H9 (cell line): ENCODE measurements around the gene STPG3. TPM values are rescaled to one million over a fixed set of nuclear protein-coding genes. Genes with fewer than 3 reads are reported as not detected.

Source experiments
- DNase-seq: peaks from one replicate; pipeline ENCODE4 v3.0.0-alpha.2; 2017
- H2AFZ ChIP-seq: one replicate; pipeline ENCODE4 v1.6.1; 2013; ENCODE audit warnings: mild to moderate bottlenecking, low read length, control low read depth, moderate library complexity
- H2AK5ac ChIP-seq: 2 replicates; pipeline ENCODE4 v1.6.1; 2013; ENCODE audit warnings: low read length, control low read depth, mixed read lengths; ENCODE audit not compliant: insufficient read length
- H2BK120ac ChIP-seq: one replicate; pipeline ENCODE4 v1.6.1; 2013; ENCODE audit warnings: low read depth, mild to moderate bottlenecking, low read length, control low read depth, inconsistent platforms; ENCODE audit not compliant: poor library complexity, severe bottlenecking
- H2BK12ac ChIP-seq: 2 replicates; pipeline ENCODE4 v1.6.1; 2013; ENCODE audit warnings: low read length, control low read depth, mixed read lengths, low read depth; ENCODE audit not compliant: insufficient read length
- H2BK15ac ChIP-seq: 2 replicates; pipeline ENCODE4 v1.6.1; 2013; ENCODE audit warnings: low read depth, low read length, control low read depth
- H2BK20ac ChIP-seq: one replicate; pipeline ENCODE4 v1.6.1; 2013; ENCODE audit warnings: low read depth, mild to moderate bottlenecking, low read length, control low read depth, inconsistent platforms; ENCODE audit not compliant: poor library complexity, severe bottlenecking
- H2BK5ac ChIP-seq: 2 replicates; pipeline ENCODE4 v1.6.1; 2013; ENCODE audit warnings: low read length, control low read depth, mixed read lengths; ENCODE audit not compliant: insufficient read length
- H3K14ac ChIP-seq: 2 replicates; pipeline ENCODE4 v1.6.1; 2013; ENCODE audit warnings: low read length, control low read depth; ENCODE audit not compliant: insufficient read depth
- H3K18ac ChIP-seq: 2 replicates; pipeline ENCODE4 v1.6.1; 2013; ENCODE audit warnings: low read depth, mild to moderate bottlenecking, mixed read lengths, low read length, control low read depth; ENCODE audit not compliant: insufficient read length
- H3K23ac ChIP-seq: 2 replicates; pipeline ENCODE4 v1.6.1; 2013; ENCODE audit warnings: low read length, control low read depth, mixed read lengths, low read depth; ENCODE audit not compliant: insufficient read length
- H3K23me2 ChIP-seq: 2 replicates; pipeline ENCODE4 v1.6.1; 2013; ENCODE audit warnings: low read depth, mild to moderate bottlenecking, mixed read lengths, low read length, control low read depth; ENCODE audit not compliant: insufficient read length, poor library complexity, severe bottlenecking
- H3K27ac ChIP-seq: 2 replicates; pipeline ENCODE4 v1.5.1; 2013; ENCODE audit warnings: low read length, control low read depth, mixed read lengths, low read depth; ENCODE audit not compliant: insufficient read length
- H3K27me3 ChIP-seq: 2 replicates; pipeline ENCODE4 v1.6.1; 2013; ENCODE audit warnings: low read length, control low read depth, inconsistent platforms; ENCODE audit not compliant: insufficient read depth
- H3K4ac ChIP-seq: 2 replicates; pipeline ENCODE4 v1.6.1; 2013; ENCODE audit warnings: low read depth, mild to moderate bottlenecking, control low read depth, inconsistent platforms, low read length, moderate library complexity
- H3K4me1 ChIP-seq: 2 replicates; pipeline ENCODE4 v1.6.1; 2013; ENCODE audit warnings: low read length, control low read depth, inconsistent platforms; ENCODE audit not compliant: insufficient read depth
- H3K4me2 ChIP-seq: 2 replicates; pipeline ENCODE4 v1.6.1; 2013; ENCODE audit warnings: low read length, control low read depth, mixed read lengths; ENCODE audit not compliant: insufficient read length, insufficient read depth
- H3K56ac ChIP-seq: 2 replicates; pipeline ENCODE4 v1.6.1; 2013; ENCODE audit warnings: low read depth, mild to moderate bottlenecking, mixed read lengths, low read length, control low read depth; ENCODE audit not compliant: insufficient read length
- H3K79me1 ChIP-seq: 2 replicates; pipeline ENCODE4 v1.6.1; 2013; ENCODE audit warnings: low read depth, mild to moderate bottlenecking, moderate library complexity, low read length, control low read depth, inconsistent platforms; ENCODE audit not compliant: insufficient read depth, poor library complexity, severe bottlenecking
- H3K79me2 ChIP-seq: 2 replicates; pipeline ENCODE4 v1.6.1; 2013; ENCODE audit warnings: low read length, control low read depth, inconsistent platforms; ENCODE audit not compliant: insufficient read depth
- H3K9ac ChIP-seq: 2 replicates; pipeline ENCODE4 v1.6.1; 2013; ENCODE audit warnings: low read length, control low read depth, mixed read lengths; ENCODE audit not compliant: insufficient read length; ENCODE audit errors: extremely low read depth
- H3K9me3 ChIP-seq: one replicate; pipeline ENCODE4 v1.6.1; 2013; ENCODE audit warnings: low read depth, low read length, inconsistent platforms; ENCODE audit not compliant: control insufficient read depth
- H3T11ph ChIP-seq: one replicate; pipeline ENCODE4 v1.6.1; 2013; ENCODE audit warnings: mild to moderate bottlenecking, low read length, control low read depth, inconsistent platforms
- H4K20me1 ChIP-seq: one replicate; pipeline ENCODE4 v1.6.1; 2013; ENCODE audit not compliant: control insufficient read depth, insufficient read length, insufficient read depth
- H4K5ac ChIP-seq: 2 replicates; pipeline ENCODE4 v1.6.1; 2013; ENCODE audit warnings: low read depth, mild to moderate bottlenecking, mixed read lengths, low read length, control low read depth; ENCODE audit not compliant: insufficient read length
- H4K8ac ChIP-seq: replicated peaks from 2 replicates; pipeline ENCODE4 v1.6.1; 2013; ENCODE audit warnings: low read length, control low read depth, mixed read lengths, low read depth; ENCODE audit not compliant: insufficient read length
- H4K91ac ChIP-seq: 2 replicates; pipeline ENCODE4 v1.6.1; 2013; ENCODE audit warnings: low read depth, mild to moderate bottlenecking, moderate library complexity, mixed read lengths, low read length, control low read depth; ENCODE audit not compliant: insufficient read length
- H3K27ac Mint-ChIP-seq, 3 experiments: 2 replicates in 2 of 3; 3 replicates in 1 of 3; pipeline ENCODE4 v1.8.0; 2020 to 2021; ENCODE audit warnings: mixed read lengths in 3 of 3, mild to moderate bottlenecking in 1 of 3, moderate library complexity in 1 of 3
- H3K27me3 Mint-ChIP-seq: 2 replicates; pipeline ENCODE4 v1.8.0; 2021; ENCODE audit warnings: low read depth, mild to moderate bottlenecking, moderate library complexity, mixed read lengths
- H3K36me3 Mint-ChIP-seq, 3 experiments: 2 replicates in 2 of 3; 3 replicates in 1 of 3; pipeline ENCODE4 v1.8.0; 2020 to 2021; ENCODE audit warnings: low read depth in 3 of 3, mixed read lengths in 3 of 3; ENCODE audit not compliant: insufficient read depth in 1 of 3
- H3K4me1 Mint-ChIP-seq, 2 experiments: 2 replicates each; pipeline ENCODE4 v1.8.0; 2020; ENCODE audit warnings: mixed read lengths in 2 of 2
- H3K4me3 Mint-ChIP-seq, 2 experiments: 2 replicates in 1 of 2; 3 replicates in 1 of 2; pipeline ENCODE4 v1.8.0; 2020 to 2021; ENCODE audit warnings: mild to moderate bottlenecking in 2 of 2, mixed read lengths in 2 of 2, moderate library complexity in 1 of 2
- H3K9me3 Mint-ChIP-seq, 2 experiments: 2 replicates in 1 of 2; 3 replicates in 1 of 2; pipeline ENCODE4 v1.8.0; 2020; ENCODE audit warnings: mild to moderate bottlenecking in 2 of 2, mixed read lengths in 2 of 2, moderate library complexity in 1 of 2
- CTCF ChIP-seq: fragments of 200-600 bp; sonication (generic); conservative IDR thresholded peaks from 3 replicates; pipeline ENCODE4 v1.8.0; 2021; ENCODE audit warnings: antibody characterized with exemption, mild to moderate bottlenecking
- WGBS: extraction: QIAGEN DNeasy Blood & Tissue Kit; methylation state at CpG from one replicate; pipeline ENCODE4 v1.1.7; 2013; ENCODE audit warnings: missing lambda C conversion rate, low lambda C conversion rate, mixed read lengths; ENCODE audit not compliant: insufficient read length; ENCODE audit errors: extremely low coverage; 5-methylcytosine and 5-hydroxymethylcytosine counted together
- total RNA-seq: library from RNA; stranded (reverse); gene quantifications from 2 replicates; pipeline ENCODE4 v1.2.1, GENCODE V29; 2021

STPG3 gene
- total RNA-seq, 1 experiment from 2014 or later: not detected

GRCh38 chr9:137243626-137244485, 7.2 kb upstream of the STPG3 start:
- Histone ChIP-seq H3K14ac (no peak overlapping the region), H3K23ac (no peak overlapping the region), H3K79me1 (no peaks in the 10 kb centered on the region), H4K8ac (no peak overlapping the region), H3T11ph (no peak overlapping the region), H3K4ac (no peak overlapping the region), H2BK5ac (no peak overlapping the region), H3K27ac (no peak overlapping the region), H3K9ac (no peak overlapping the region), H2BK15ac (no peak overlapping the region), H2BK120ac (no peak overlapping the region), H3K23me2 (peaks cover 12% of the 10 kb centered on the region), H4K5ac (no peak overlapping the region), H3K27me3 (no peaks in the 10 kb centered on the region), H3K4me2 (no peak overlapping the region), H4K91ac (no peak overlapping the region), H2AFZ (no peak overlapping the region), H2BK12ac (no peak overlapping the region), H4K20me1 (peaks cover 3% of the 10 kb centered on the region), H3K79me2 (no peaks in the 10 kb centered on the region), H3K9me3 (no peaks in the 10 kb centered on the region), H3K18ac (no peak overlapping the region), H3K56ac (no peak overlapping the region), H3K4me1 (no peaks in the 10 kb centered on the region; the same call in 1 of the 2 replicates), H2AK5ac (no peak overlapping the region), H2BK20ac (no peak overlapping the region)
- no peak for TF ChIP-seq CTCF
- H3K9me3 Mint-ChIP-seq: no peaks in the 10 kb centered on the region; a peak in 2 of 5 replicates
- H3K36me3 Mint-ChIP-seq: peaks cover 19 to 26% (median 23%) of the 10 kb centered on the region in 3 experiments
- no peak for DNase-seq
- H3K27ac Mint-ChIP-seq: peak overlapping the region; percentile 39 to 80 (median 79); a peak in 5 of 7 replicates
- no CpG with 5 or more reads among the region's 15 CpGs for WGBS
- H3K4me1 Mint-ChIP-seq: peaks cover 21 to 30% of the 10 kb centered on the region in 2 experiments
- peaks cover 26% of the 10 kb centered on the region for H3K27me3 Mint-ChIP-seq
- peak overlapping the region; percentile 77 to 86; a peak in 4 of 5 replicates for H3K4me3 Mint-ChIP-seq
